Stimulated activated CD4-positive, alpha-beta T cell treated with anti-CD3 and anti-CD28 coated beads, Interleukin-2, amount 100 ng/mL, for 24 hours (primary cell): ENCODE measurements around the gene CKM.

Experiments used
- DNase-seq, 2 donors: peaks; one replicate each; pipeline ENCODE4 v3.0.0-alpha.2; 2020

The CKM gene

GRCh38 chr19:45322744-45323281, at the start of gene CKM:
Gene CKM, minus strand, starts transcription at chr19:45322875. Its CDS starts 3,162 bp downstream, at chr19:45319713.
- no peak for DNase-seq

DNA sequence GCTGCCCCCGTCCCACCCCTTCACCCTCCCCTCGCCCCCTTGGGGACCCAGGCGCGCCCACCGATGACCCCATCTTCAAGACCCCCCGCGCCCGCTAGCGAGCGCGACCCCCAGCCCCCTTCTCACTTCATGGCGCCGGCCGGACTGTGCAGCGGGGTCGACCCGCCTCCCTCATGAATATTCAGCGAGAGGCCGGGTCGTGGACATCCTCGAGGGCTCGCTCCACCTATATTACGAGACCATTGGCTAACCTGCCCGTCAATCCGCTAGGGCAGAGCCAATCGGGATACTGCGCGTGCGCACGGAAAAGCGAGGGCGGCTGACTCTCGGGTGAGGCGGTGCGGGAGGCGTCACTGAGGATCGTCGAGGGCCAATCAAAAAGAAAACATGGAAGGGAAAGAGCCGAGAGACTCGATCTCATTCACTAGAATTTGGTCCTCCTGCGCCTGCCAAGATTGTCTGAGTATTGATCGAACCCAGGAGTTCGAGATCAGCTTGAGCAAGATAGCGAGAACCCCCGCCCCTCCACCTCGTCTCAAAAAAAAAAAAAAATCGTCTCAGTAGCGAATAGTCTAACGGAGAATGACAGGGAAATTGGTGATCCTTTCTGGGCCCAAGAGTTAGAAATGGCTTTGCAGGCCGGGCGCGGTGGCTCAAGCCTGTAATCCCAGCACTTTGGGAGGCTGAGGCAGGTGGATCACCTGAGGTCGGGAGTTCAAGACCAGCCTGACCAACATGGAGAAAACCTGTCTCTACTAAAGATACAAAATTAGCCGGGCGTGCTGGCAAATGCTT, 47.9 kb upstream of the CKM start, which contains the start of gene ERCC2:
Gene ERCC2, minus strand, starts transcription at position 164 of the 795 bp plus-strand sequence. Its CDS starts 33 bp downstream, at position 131.
- peak; percentile 100 for DNase-seq

DNA sequence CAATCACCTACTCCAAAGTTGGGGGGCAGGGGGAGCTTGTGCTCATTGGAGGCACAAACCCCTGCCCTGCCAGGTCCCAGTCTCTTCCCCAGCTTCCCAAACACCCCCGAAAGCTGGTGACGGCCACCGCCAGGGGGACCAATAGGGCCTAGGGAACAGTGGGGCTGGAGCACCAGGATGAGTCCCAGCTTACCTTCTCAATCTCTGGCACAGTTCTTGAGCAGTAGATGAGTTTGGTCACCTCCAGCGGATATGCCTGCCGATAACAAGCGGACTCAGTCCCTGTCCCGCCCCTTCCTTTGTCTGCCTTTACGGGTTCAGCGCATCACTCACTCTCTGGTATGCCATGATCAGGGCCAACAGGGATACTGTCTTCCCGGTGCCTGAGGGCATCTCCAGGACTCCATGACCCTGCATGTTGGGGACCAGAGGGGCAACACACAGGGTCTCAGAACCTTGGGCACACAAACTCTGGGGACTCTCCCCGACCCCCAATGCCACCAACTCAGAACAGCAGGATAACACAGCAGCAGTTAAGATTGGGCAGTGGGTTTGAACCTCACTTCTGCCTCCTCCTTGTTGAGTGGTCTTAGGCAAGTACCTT, 46.2 kb upstream of the CKM start:
- DNase-seq = no peak

- DNase-seq = no peak
Measured at GRCh38 chr19:45368127-45368526, 45.5 kb upstream of the CKM start.

DNA sequence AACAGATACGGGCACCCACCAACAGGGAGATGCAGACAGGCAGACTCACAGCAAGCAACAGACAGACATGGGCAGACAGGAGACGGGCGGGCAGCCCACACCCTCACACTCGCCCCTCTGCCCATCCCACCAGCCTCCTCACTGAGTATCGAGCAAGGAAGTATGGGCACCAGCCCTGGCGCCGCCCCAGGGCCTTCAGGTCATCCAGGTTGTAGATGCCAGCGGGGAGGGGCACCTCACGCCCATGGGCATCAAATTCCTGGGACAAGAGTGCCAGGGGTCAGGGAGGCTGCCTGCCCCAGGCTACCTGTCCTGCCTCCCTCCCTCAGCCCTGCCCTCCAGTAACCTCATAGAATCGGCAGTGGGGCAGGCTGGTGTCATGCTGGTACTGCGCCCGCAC, 42.0 kb upstream of the CKM start:
- no peak for DNase-seq

DNA sequence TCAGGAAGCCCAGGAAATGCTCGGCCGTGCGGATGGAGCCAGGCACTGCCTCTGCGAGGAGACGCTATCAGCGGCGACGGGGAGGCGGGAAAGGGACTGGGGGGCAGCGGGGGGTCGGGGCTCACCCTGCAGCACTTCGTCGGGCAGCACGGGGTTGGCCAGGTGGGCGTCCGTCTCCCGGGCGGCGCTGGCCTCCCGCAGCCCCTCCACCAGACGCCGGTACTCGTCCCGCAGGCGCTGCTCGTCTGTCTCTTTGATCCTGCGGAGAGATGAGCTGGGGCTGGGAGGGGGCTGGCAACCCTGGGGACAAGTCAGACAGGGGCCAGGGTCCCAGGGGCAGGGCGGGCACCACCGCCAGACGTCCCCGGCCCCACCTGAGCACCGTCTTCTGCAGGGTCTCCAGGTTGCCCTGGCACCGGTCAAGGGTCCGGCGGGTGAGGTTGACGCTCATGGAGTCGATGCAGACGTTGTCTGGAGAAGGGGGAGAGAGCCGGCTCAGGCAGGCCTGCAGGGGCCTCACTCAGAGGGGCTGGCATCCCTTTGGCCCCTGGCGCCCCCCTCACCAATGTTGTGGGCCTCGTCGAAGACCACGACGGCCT, 41.3 kb upstream of the CKM start:
- no peak for DNase-seq

DNA sequence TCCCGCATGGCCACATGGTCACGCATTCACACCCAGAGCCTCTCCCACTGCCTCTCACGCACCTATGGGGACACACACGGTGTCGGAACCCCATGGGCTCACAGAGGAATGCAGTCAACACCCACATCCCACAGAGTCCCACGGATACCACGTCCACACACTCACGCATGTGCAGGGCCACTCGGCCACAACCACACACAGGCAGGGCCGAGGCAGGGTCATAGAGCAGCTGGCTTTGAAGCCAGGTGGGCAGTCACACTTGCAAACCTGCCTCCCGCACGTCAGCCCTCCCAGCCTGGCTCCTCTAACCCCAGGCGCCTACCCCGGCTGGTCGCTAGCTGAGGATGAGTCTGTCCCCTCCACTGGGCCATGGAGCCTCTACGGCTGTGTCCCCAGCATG, 39.6 kb upstream of the CKM start:
- DNase-seq = no peak

- DNase-seq = no peak
Measured at GRCh38 chr19:45361608-45362007, 38.9 kb upstream of the CKM start.

GRCh38 chr19:45358213-45358792, 35.6 kb upstream of the CKM start:
- no peak for DNase-seq

GRCh38 chr19:45357445-45357783, 34.7 kb upstream of the CKM start:
- no peak for DNase-seq

GRCh38 chr19:45356760-45357444, 34.2 kb upstream of the CKM start:
- DNase-seq = no peak

DNA sequence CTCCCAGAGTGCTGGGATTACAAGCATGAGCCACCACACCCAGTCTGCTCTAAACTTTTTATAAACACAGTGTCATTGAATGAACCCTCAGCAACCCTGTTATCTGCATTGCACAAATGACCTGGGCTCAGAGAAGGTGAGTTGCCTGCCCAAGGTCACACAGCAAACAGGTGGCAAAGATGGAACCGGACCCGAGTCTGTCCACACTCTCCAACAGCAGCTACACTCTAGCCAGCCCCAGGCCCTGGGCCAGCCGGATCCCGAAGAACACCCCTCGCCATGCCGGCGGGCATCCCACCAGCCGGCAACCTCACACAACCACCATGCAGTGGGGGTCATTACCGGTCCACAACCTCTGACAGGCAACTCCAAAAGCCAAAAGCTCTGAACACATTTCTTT, 33.2 kb upstream of the CKM start:
- DNase-seq = no peak

- DNase-seq = no peak
Measured at GRCh38 chr19:45355402-45355801, 32.7 kb upstream of the CKM start.

GRCh38 chr19:45354241-45354842, 31.7 kb upstream of the CKM start:
- no peak for DNase-seq

- no peak for DNase-seq
Measured at GRCh38 chr19:45352914-45353796, 30.5 kb upstream of the CKM start.

DNA sequence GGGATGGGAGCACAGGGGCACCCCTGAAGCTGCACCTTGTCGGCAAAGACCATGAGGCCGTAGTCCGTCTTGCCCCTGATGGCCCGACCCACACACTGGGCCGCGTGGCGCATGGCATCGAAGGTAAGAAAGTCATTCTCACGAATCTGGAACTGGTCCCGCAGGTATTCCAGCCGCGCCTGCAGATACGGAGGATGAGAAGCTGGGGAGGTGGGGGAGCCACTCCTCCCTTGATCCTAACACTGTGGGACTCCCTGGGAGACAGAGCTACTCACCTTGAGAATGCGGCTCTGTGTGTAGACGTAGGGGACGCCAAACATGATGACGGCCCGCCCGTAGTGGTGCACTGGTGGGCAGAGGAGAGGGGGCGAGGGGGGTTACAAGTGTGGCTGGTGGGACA, 29.8 kb upstream of the CKM start:
- DNase-seq = no peak

- DNase-seq = no peak
Measured at GRCh38 chr19:45352062-45352461, 29.4 kb upstream of the CKM start.

- DNase-seq = no peak
Measured at GRCh38 chr19:45351401-45351952, 28.8 kb upstream of the CKM start.

GRCh38 chr19:45350477-45351058, 27.9 kb upstream of the CKM start:
- no peak for DNase-seq

- no peak for DNase-seq
Measured at GRCh38 chr19:45349430-45349941, 26.8 kb upstream of the CKM start.

- no peak for DNase-seq
Measured at GRCh38 chr19:45349126-45349415, 26.4 kb upstream of the CKM start.
